CMK (cell line): ENCODE results near the gene OPTN.
"Not testable (repeated sequence)": the region's sequence is repeated elsewhere in the genome, so short reads cannot be mapped to it uniquely, and the experiment has no call there.

ENCODE experiments used
- DNase-seq: peaks from one replicate; pipeline ENCODE4 v3.0.0-alpha.2; 2010; ENCODE audit warnings: low read depth

The OPTN gene

GRCh38 chr10:13090289-13090688, 9.7 kb upstream of the OPTN start:
- no peak for DNase-seq

- DNase-seq = no peak
Observed at GRCh38 chr10:13091801-13092200, 8.2 kb upstream of the OPTN start.

- DNase-seq = no peak
Observed at GRCh38 chr10:13092291-13093102, 7.5 kb upstream of the OPTN start.

GRCh38 chr10:13094082-13094481, 5.9 kb upstream of the OPTN start:
- DNase-seq = not testable (repeated sequence)

- DNase-seq = no peak
Observed at GRCh38 chr10:13095094-13095493, 4.9 kb upstream of the OPTN start.

DNA sequence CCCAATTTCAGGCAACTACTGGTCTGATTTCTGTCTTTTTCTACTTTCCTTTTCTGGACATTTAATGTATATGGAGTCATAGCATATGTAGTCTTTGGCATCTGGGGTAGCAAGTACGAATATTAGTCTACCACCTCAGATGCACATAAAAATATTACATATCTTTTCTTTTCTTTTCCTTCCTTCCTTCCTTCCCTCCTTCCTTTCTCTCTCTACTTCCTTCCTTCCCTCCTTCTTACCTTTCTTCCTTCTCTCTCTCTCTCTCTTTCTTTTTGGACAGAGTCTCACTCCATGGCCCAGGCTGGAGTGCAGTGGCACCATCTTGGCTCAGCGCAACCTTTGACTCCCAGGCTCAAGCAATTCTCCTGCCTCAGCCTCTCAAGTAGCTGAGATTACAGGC, 4.0 kb upstream of the OPTN start:
- no peak for DNase-seq

GRCh38 chr10:13099144-13099665, 758 bp upstream of the OPTN start:
- DNase-seq = no peak

DNA sequence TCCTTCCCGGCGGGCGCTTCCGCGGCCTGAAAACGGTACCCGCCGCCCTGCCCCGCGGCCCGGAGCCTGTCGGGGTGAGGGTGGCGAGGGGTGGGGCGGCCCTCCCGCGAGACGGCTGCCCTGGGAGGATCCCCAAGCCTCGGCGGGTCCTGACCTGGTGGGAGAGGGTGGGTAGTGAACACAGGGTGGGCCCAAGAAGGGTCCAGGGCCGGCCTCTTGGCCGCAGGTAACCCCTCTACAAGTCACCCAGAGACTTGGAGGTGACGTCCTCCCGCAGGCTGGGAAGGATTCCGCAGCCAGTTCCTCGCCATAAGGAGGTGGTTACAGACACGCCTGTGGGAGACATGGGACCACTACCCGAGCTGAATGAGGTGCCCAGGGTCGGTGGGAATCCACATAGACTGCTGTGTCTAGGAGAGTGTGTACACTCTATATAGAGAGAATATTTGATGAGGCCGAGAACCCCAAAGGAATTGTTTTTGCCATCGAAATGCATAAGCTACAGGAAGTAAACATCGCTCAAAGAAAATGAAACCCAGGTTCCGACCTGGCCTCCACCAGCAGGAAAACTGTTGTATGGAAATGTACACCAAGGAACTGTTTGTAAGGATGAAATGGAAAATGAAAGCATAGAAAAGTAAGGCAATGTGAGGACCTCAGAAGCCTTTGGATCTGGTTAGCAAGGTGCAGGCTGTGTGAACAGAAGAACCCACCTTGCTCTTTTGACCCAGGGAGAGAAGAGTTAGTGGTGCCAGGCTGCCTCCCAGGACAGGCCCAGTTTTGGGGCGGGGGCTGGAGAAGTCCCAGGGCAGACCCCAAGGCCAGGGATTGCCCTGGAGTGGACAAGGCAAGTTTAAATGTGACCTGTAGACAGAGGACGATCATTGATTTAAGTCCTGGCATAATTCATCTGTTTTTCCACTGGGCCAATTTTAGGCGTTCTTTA, 659 bp downstream of the OPTN start:
- no peak for DNase-seq

GRCh38 chr10:13102002-13102794, 2.2 kb downstream of the OPTN start:
- DNase-seq = no peak

- no peak for DNase-seq
Observed at GRCh38 chr10:13103554-13103953, 3.6 kb downstream of the OPTN start.

- no peak for DNase-seq
Observed at GRCh38 chr10:13104697-13105096, 4.7 kb downstream of the OPTN start.

DNA sequence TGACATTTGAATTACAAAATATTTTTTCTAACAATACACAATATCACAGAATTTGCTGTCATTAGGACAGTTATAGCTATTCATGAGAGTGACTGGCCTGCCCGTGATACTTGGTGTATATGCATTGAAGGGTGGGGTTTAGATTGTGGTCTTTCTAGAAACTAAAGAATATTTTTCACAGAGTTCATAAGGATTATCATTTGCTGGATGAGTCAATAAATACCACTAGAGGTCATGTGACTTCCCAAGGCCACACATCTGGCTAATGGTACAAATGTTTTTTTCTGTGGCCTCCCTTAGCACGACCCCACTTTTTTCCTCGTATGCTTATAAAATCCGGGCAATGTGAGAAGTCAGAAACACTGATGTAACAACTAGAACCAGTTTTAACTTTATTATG, 5.2 kb downstream of the OPTN start:
- no peak for DNase-seq

DNA sequence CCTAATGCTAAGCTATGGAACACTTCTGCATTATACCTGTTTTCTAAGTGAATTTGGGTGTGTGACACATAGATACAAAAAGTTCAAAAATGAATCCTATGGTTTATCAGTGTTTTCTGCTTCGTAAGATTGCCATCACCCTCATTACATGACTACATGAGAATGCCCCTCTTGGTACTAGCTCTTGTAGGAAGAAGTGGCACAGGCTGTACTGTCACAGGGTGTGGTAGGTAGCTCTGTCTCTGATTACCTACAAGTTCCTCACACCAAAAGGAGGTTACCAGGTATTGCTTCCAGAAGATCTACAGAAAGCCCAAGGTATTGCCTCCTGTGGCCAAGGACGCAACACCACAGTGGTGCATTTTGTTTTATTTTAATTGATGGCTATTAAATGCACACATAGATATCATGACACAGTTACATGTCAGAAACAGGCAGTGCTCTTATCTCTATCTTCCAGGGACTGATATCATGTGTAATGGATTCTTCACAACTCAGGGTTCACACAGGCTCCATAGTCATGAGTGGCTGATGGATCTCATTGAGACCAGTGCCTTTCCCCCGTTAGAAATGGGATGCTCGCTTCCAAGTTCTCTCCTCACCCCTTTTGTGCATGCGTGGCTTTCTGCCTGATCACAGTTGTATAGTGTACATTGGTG, 6.6 kb downstream of the OPTN start:
- no peak for DNase-seq

GRCh38 chr10:13110908-13111307, 10.9 kb downstream of the OPTN start:
- DNase-seq = no peak

GRCh38 chr10:13113544-13113943, 13.6 kb downstream of the OPTN start:
- no peak for DNase-seq

- no peak for DNase-seq
Observed at GRCh38 chr10:13115832-13116803, 16.2 kb downstream of the OPTN start.

- DNase-seq = no peak
Observed at GRCh38 chr10:13117841-13118783, 18.1 kb downstream of the OPTN start.

DNA sequence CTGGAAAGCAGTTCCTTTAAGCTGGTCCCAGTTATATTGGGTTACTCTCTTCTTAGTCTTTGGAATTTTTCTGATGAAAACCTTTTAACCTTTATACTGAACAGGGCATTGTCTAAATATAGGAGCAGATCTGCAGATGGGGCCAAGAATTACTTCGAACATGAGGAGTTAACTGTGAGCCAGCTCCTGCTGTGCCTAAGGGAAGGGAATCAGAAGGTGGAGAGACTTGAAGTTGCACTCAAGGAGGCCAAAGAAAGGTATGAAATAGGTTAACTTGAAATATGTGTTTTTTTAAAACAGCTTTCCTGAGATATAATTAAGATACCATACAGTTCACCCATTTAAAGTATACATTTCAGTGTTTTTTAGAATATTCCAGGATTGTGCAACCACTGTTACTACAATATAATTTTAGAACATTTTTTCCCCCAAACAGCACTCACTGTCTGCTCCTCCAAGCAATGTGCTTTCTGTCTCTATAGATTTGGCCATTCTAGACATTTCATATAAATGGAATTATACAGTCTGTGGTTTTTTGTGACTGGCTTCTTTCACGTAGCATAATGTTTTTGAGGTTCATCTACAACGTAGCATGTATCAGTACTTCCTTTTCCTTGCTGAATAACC, 18.9 kb downstream of the OPTN start:
- no peak for DNase-seq
